HG03520 (cell line): ENCODE data around the gene HOXA9.

ENCODE experiments used
- ATAC-seq: cut with Tn5 transposase; IDR thresholded peaks from one replicate; pipeline ENCODE4 v1.9.1; 2021; ENCODE audit warnings: mild to moderate bottlenecking, moderate library complexity; ENCODE audit not compliant: unreplicated experiment

HOXA9 gene

GRCh38 chr7:27166531-27167505, 1.5 kb upstream of the HOXA9 start:
- ATAC-seq, result no peak

- no peak for ATAC-seq
Observed at GRCh38 chr7:27165996-27166530, 726 bp upstream of the HOXA9 start.

- no peak for ATAC-seq
Observed at GRCh38 chr7:27164367-27165088, 809 bp downstream of the HOXA9 start.

GRCh38 chr7:27164045-27164366, 1.3 kb downstream of the HOXA9 start:
- no peak for ATAC-seq

GRCh38 chr7:27163288-27164044, 1.9 kb downstream of the HOXA9 start:
- no peak for ATAC-seq

- no peak for ATAC-seq
Observed at GRCh38 chr7:27162561-27163287, 2.6 kb downstream of the HOXA9 start.

GRCh38 chr7:27161721-27162560, 3.4 kb downstream of the HOXA9 start:
- no peak for ATAC-seq

- ATAC-seq, result no peak
Observed at GRCh38 chr7:27161214-27161720, 4.1 kb downstream of the HOXA9 start.

- no peak for ATAC-seq
Observed at GRCh38 chr7:27160546-27161213, 4.7 kb downstream of the HOXA9 start.

GRCh38 chr7:27160145-27160545, 5.2 kb downstream of the HOXA9 start:
- ATAC-seq, result no peak

GRCh38 chr7:27159266-27160144, 5.8 kb downstream of the HOXA9 start:
- ATAC-seq, result no peak

GRCh38 chr7:27158436-27159265, 6.7 kb downstream of the HOXA9 start:
- no peak for ATAC-seq

GRCh38 chr7:27157702-27158431, 7.5 kb downstream of the HOXA9 start:
- ATAC-seq, result no peak

GRCh38 chr7:27156916-27157701, 8.2 kb downstream of the HOXA9 start:
- ATAC-seq, result no peak

GRCh38 chr7:27156508-27156898, 8.8 kb downstream of the HOXA9 start, which contains the start of gene HOXA7:
Gene HOXA7, minus strand, starts transcription at chr7:27156675. Its CDS starts 130 bp downstream, at chr7:27156545.
- no peak for ATAC-seq
